Activated T-cell treated with anti-CD3 and anti-CD28 coated beads, Interleukin-2, amount 50 U/mL, for 48 hours (primary cell): ENCODE measurements around the gene GABRB3.

Source experiments
- DNase-seq, 2 experiments: peaks; one replicate each; pipeline ENCODE4 v3.0.0-alpha.2; 2020

GABRB3 gene

DNA sequence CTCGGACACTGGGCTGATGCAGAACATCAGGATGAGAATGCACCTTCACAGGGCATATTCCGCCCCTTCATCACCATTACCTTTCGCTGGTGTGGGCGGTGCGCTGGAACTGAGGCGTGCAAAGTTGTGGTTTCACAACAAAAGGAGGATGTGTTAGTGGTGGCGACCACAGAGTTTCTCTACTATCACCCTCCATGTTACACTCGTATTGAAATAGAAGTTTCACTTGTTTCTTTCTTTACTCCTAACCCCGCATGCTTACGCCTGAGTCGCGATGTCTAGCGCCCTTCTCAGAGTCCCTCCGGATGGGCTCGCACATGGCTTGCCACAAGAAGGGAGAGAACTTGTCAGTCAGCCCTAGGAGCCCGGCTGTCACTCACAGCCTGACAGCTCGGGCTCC is 148.7 kb downstream of the GABRB3 start:
- DNase-seq, result no peak

DNA sequence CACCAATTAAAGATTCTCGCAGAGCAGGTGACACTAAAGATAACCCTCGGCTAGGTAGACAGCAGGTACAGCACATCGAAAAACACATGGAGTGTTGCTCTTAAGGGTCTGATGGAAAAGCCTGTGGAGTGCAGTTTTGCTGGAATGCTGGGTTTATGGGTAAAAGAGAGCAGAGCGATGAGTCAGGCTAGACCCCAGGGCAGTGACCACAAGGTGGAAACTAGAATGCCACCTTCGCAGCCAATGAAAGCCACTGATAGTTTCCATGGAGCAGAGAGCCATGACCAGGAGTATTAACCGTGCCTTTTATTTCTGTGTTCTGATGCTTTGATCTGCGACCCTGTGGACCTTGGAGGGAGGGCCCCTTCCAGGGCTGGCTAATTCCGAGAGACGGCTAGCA is 149.8 kb downstream of the GABRB3 start:
- DNase-seq, result no peak

DNA sequence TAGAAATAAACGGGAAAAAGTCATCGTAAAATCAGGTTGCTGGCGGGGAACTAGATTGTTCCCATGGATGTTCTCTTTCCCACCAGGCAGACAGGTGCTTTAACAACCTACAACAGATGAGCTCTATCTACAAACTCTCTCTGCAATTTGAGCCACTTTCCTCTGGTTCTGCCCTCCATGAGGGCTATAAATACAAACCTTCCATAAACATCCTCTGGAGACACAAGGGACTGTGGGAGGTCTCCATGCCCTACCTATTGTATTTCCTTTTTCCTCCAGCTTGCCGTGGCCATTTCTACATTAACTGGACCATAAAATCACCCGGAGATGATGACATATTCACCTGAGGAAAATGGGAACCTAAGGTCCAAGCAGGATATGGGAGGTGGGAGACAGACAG is 151.1 kb downstream of the GABRB3 start:
- no peak for DNase-seq

DNA sequence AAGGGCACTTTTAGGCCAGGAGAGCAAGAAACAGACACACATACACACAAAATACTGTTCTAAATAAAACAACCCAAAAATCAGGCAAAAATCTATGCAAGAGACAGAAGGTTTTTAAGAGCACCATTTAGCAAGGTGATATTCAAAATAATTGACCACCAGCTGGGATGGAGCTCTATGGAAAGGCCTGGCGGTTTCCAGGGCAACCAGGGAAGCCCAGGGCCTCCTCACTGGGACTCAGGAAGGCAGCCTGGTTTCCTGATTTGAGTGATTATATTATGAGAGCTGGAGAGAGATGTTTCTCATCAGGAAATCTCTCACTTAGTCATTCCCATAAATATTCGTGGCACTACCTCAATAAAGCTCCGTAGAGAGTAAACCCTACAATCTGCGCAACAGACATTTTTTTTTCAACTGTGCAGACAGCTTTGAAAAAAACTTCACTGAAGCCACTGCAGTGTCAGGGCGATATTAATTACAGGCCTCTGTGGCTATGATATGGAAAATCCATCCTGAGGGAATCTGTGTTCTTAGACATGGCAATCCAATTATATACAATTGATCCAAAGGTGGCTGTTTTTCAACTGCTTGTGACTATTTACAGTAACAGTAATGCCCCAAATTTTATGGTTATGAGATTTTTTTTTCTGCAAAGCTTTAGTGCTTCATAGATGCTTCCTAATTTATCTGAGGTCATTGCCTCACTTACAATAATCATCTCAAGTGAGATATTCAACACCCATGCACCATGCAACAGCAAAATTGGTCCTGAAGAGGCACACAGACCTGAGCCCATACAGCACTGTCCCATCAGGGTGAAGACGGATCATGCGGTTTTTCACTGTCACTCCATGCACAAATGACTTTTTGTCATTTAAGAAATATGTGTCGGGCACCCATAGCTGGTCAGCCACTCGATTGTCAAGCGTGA is 152.1 kb downstream of the GABRB3 start:
- no peak for DNase-seq

DNA sequence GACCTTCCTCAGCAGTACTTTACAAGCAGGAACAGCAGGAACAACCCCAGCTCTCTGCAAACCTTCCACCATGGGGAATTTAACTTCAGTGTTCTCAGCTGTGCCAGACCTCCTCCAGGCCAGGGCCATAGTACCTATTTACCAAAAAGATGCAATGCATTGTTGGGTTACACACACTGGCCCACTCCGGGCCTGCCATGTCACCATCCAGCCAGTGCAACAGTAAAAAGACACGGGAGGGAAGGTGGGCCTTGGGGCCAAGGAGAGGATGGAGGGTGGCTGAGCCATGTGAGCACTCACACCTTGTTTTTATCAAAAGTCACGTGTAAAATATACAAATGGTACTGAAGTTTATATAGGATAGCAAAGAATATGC is 157.0 kb downstream of the GABRB3 start:
- DNase-seq, result no peak

DNA sequence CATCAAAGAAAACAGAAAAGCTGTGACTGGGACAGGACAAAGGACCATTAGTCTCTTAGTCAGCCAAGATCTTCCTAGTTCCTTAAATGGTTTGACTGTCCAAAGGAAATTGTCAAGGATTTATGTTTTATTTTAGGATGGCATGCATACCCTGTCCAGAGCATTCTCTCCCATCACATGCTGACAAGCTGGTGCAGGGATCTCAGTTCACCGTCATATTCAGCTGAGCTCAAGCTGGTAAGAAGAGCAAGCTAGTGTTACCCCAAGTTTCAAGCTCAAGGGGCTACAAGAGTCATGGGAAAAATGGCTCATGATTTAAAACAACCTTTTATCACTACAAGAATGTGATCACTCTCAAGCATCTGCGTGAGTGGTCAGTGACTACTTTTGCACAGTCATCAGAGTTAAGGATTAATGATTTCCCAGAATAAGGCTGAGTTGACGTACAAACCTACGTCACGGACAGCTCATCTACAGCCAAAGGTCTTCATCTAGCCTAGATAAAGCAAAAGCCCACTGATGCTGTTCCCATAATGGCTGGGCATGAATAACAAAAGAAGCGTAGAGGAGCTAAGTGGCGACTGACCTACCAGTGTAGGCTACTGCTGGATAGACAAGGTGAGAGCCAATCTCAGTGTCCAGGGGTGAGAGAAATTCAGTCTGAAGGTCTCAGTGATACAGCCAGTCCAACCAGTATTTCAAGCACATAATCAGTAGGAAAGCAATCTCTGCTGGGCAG is 157.5 kb downstream of the GABRB3 start:
- no peak for DNase-seq

DNA sequence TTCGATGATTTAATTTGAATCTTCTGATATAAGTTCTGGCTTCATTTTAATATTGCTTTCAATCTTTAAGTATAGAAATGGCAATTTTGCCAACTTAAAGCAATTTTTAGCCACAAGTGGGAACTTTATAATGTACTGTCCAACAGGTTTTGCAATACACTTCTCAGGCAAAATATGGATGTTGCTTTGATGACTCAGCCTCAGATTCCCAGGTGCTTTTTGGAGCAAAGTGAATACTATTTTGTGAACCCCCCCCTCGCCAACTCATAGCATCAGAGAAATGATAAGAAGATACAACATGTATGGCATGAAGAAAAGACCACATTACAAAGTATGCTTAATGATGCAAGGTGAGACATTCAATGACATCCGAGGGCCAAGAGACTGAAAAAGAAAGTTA is 158.1 kb downstream of the GABRB3 start:
- DNase-seq, result no peak

DNA sequence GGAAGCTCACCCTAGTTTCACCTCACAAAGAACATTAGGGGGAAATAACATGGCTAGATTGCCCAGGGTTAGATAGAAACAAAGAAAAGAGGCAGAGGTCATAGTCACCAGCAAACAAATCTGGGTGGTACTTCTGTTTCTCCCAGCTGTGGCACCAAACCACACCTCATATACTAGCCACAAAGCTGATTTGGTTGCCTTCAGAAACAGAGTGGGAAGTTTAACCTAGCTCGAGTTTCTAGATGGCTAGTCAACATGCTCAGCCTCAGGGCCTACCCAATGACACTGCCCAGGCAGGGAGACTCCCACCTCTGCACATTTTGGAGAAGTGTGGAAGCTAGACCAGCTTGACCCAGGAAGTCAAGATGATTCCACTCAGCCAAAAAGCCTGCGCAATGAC is 174.2 kb downstream of the GABRB3 start:
- DNase-seq, result no peak

DNA sequence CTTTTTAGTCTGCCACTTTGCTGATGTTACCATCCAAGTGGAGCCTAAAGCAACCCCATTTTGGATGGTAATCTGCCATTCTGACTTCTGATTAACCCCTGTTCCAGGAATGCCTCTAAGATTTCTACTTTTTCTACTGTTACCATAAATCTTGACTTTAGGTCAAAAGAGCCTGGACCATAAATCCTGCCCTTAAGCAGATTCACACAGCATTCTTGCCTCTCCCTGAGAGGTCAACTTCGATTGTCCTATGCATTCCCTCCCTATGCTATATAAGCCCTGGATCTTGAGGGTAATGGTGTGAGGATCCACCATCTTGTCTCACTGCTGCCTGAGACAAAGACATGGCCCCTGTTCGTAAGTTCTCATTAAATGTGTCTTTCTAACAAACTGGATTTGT is 177.3 kb downstream of the GABRB3 start:
- DNase-seq, result no peak

DNA sequence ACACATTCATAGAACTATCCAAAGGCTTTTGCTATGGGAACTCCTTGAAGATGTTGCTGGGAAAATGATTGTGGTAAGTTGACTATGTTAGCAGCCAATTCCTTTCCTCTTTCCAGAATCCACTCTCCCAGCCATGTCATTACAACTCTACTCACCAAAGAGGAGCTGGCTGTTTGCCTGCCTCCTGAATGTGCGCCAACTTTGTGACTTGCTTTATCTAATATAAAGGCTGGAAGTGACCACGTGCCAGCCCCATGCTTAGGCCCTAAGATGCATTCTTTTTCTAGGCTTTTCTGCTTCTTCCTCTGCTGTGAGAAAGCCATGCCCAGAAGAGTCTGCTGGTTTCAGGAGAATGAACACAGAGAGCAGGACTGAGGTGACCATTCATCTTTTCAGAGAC is 182.2 kb downstream of the GABRB3 start:
- DNase-seq, result no peak

DNA sequence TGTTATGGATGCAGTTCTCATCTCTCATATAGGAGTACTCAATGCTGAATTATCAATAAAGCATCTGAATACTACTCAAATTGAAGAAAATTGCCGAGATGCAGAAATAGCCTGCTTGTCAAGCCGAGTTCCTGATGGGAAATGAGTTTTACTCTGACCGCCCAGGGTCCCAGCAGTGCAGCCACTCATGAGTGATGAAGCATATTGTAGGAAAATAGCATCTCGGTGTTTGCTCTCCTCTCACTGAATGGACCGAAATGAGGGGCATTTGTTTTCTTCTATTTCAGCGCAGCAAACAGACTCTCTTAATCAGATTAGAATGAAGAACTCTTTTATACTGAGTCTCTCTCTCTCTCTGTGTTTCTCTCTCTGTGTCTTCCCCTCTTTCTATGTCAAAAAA is 190.0 kb downstream of the GABRB3 start:
- DNase-seq, result no peak

DNA sequence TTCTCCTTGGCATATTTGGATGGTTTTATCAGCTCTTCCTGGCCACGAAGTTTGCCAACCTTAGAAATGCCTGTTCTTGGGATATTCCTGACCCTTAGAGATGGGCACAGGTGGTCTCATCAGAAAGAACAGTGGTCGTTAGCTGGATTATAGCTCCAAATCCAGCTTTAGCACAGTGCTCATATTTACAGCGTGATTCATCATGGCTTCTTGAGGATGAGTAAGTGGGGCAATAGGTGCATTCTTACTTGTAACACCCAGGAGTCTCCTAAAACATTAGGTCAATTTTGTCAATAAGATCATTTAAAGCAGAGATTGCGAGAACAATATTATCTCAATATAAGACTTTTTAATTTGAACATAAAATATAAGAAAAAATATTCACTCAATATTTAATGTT is 191.9 kb downstream of the GABRB3 start:
- no peak for DNase-seq

DNA sequence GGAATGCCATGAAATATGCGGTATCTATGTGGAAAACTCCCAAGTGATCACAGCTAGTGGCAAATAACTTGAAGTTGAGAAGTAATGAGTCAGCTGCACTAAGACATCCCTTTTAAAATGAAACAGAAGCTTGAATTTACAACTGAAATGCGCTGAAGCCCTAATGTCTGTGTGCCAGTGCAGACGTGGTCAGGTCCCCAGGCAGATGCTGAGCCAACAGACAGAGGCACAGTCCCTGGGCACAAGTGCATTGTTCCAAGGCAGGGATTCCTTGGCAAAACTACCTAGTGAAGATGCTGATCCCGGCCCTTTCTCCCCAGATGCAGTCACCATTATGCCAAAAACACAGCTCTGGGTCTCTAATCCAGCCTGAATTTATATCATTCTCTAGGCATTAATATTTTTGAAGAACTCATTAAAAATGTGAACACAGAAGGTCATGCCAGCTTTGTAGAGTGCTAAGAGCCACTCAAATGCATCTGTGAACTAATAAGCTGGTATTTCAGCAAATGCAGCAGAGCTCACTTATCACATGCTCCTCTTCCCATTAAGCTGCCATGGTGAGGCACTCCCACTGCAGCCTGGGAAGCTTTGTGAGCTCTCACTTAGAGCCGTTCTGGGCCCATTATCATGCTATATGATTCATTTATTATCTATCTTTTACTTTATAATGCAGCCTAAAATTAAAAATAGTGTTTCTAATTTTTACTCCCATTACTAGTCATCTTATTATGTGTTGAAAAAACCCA is 200.1 kb downstream of the GABRB3 start:
- DNase-seq, result no peak

DNA sequence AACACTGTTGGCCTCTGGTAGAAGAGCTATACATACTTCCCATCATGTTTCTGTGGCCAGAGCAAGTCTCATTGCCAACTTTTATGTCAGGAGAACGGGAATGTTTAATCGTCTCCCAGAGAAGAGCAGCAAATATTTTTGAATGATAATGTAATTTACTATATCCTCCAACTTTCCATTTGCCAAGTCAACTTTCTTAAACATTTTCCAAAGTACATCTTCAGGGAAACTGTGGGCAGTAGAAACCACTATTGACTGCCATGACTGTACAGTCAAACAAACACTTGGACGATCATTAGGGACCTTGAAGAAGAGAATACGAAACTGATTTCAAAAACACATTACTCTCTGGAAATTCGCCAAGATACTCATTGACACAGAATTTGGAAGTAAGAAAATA is 201.5 kb downstream of the GABRB3 start:
- DNase-seq, result no peak

DNA sequence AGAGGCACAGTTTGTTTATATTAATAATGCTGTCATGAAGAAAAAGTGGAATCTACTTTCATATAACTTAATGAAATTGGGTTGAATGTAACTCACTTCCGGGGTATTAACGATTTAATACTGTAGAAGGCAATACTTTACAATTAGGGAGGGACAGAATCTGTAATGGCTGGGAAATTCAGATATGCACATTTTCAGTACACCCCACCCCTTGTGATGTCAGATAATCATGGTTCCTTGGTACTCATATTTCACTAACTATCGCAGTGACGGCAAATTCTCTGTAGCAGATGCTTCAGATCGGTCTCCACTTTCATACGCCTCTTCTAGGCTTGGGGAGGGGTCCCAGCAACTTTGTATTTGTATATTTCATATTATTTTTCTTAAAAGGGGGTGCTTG is 207.3 kb downstream of the GABRB3 start:
- no peak for DNase-seq

DNA sequence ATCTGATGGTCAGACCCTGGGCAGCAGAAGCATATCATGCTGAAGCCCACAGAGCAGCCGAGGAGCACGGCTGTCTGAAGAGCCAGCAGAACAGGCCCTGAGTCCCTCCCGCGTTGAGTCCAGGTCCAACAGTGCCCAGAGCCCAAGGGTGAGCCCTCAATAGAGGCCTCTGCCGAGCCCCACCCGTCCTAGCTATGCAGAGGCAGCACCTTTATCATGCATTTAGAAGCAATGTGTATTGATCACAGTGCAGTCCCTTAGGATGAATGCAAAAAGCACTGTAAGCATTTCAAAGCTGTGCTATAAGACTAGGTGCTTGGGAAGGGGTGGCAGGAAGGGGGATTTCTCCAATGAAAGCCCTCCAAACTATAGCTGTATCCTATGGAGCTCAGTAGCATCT is 208.5 kb downstream of the GABRB3 start:
- no peak for DNase-seq

DNA sequence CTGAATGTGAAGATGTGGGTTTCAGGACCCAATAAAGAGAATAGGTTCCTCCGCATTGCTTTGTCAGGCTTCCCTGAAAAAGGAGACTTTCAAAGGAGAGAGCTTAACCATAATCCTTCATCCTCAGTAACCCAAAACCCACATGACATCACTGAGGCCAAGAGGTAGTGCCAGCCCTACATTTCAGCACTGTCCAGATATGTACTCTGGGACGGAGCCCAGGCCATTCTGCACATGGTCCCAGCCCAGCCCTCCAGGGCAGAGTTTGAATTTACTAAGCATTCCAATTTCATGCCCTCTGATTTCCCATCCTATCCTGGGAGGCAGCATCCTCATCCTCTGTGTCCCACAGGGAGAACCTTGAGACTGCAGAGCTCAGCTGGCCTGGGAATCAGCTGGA is 210.5 kb downstream of the GABRB3 start:
- DNase-seq, result no peak

DNA sequence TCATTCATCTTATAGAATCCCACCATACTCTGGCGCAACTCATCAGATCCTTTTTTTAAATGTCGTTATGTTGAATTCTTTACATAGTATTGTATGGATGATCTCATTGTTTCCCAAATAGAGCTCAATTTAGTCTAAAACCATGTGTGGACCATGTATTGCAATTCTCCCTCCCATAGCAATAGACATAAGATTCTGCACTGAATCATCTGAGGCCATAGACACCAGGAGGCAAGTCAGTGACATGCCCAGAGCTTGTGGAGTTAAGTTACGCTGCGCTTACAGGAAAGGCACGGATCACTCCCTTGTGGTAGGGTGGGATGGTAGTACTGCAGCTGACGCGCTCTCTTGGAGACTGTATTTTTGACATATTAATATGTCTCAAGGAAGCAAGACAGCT is 211.0 kb downstream of the GABRB3 start:
- no peak for DNase-seq

DNA sequence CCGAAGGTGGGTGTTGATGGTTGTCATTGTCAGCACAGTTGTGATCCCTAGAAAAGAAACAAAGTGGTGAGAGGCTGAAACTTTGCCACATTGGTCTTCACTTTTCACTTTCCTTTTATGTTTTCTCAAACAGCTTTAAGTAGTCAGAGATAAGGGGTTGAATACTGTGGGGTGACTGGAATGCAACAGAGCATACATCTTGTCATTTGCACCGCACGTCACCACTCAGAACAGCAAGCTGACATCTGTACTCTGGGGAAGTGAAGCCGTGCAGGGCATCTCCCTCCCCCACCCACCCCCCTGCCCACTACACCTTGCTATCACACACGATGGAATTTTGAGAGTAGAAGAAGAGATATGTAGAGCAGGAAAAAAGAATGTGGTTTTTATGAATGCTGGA is 211.7 kb downstream of the GABRB3 start:
- no peak for DNase-seq

DNA sequence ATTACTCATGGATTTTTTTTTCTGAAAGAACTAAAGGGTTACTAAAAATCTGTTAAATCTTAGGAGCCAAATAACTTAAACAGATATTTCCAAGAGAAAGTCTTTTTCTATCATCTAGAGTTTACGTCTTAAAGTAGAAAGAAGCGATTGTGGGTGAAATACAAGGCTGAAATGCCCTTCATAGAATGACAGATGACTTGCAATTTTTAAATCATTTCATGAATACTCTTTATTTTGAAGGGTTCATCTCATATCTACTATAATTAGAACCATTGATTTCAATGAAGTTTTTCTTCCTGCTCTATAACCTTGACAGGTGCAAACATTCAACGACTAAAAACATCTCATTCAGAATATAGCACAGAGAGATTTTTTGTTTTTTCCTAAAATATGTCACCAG is 217.0 kb downstream of the GABRB3 start:
- DNase-seq, result no peak

DNA sequence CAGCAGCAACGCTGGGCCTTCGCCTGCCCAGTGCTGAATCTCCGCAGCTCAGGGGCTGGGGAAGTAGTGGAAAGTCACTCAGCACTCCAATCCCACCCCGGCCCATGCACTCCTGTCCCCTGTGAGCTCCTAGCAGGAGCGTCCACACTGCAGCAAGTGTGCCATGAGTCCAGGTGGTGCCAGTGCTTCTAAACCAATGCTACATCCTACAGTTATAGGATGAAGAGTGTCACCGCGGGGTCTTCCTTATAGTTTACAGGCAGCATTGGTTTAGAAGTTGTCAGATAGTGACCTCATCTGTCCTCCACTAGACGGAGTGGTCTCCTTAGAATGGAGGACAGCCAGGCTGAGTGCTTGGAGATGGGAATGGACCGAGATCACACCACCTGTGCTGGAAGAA is 221.4 kb downstream of the GABRB3 start:
- no peak for DNase-seq

DNA sequence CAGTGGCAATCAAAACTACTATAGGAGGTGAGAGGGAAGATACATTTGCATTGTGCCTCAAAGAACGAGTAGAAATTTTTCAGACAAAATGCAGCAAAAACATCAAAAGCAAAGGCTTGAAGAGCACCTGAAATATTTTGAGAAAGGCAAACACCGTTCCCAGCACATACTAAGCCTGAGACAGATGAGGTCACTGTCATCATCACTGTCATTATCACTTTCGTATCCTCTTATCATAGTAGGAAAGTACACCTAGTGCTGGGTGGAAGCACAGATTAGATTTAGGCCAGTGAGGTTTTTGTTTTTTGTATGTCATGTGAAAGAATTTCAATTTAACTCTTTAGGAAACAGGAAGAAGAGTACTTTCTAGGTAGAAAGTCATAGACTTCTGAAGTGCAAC is 222.0 kb downstream of the GABRB3 start:
- DNase-seq, result no peak

DNA sequence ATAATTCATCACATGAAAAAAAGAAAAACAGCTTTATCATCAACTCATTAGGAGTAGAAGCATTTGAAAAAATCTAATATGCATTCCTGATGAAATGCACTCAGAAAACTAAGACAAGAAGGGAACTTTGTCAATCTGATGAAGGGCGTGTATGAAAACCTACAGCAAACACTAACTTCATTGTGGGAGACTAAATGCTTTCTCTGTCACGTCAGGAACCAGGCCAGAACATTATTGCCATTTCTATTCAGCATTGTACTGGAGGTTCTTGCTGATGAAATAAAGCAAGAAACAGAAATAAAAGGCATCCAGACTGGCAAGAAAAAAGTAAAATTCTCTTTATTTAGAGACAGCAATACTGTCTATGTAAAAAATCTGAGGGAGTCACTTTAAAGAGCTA is 235.2 kb downstream of the GABRB3 start:
- DNase-seq, result no peak

DNA sequence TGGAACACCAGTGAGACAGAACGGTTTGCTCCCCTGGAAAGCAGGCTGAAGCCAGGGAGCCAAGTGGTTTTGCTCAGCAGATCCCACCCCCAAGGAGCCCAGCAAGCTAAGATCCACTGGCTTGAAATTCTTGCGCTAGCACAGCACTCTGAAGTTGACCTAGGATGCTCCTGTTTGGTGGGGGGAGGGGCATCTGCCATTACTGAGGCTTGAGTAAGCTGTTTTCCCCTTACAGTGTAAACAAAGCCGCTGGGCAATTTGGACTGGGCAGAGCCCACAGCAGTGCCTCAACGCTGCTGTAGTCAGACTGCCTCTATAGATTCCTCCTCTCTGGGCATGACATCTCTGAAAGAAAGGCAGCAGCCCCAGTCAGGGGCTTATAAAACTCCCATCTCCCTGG is 241.4 kb downstream of the GABRB3 start:
- no peak for DNase-seq
